Hepatocyte (in vitro differentiated cells): ENCODE measurements around the gene TXN2. TPM values are rescaled to one million over a fixed set of nuclear protein-coding genes. Genes with fewer than 3 reads are reported as not detected.

Source experiments
- DNase-seq: peaks from one replicate; pipeline ENCODE4 v3.0.0-alpha.2; 2016; ENCODE audit warnings: low spot score
- H2AFZ ChIP-seq: fragments of 200-600 bp; sonication (generic); 2 replicates; pipeline ENCODE4 v1.6.0; 2016; ENCODE audit warnings: antibody characterized with exemption, mild to moderate bottlenecking
- H3K27ac ChIP-seq: fragments of 200-600 bp; sonication (generic); 2 replicates; pipeline ENCODE4 v1.5.1; 2016; ENCODE audit warnings: mild to moderate bottlenecking
- H3K27me3 ChIP-seq: fragments of 200-600 bp; sonication (generic); 2 replicates; pipeline ENCODE4 v1.6.1; 2016
- H3K36me3 ChIP-seq: fragments of 200-600 bp; sonication (generic); replicated peaks from 2 replicates; pipeline ENCODE4 v1.5.1; 2016; ENCODE audit warnings: low read depth; ENCODE audit not compliant: insufficient read depth
- H3K4me1 ChIP-seq: fragments of 200-600 bp; sonication (generic); 2 replicates; pipeline ENCODE4 v1.5.1; 2016; ENCODE audit warnings: mild to moderate bottlenecking, moderate library complexity; ENCODE audit not compliant: insufficient read depth
- H3K4me2 ChIP-seq: fragments of 200-600 bp; sonication (generic); 2 replicates; pipeline ENCODE4 v1.6.0; 2016
- H3K4me3 ChIP-seq: fragments of 200-600 bp; sonication (generic); 2 replicates; pipeline ENCODE4 v1.5.1; 2016; ENCODE audit warnings: mild to moderate bottlenecking
- H3K79me2 ChIP-seq: fragments of 200-600 bp; sonication (generic); 2 replicates; pipeline ENCODE4 v1.6.0; 2017; ENCODE audit warnings: mild to moderate bottlenecking
- H3K9me2 ChIP-seq: fragments of 200-600 bp; sonication (generic); replicated peaks from 2 replicates; pipeline ENCODE4 v1.6.0; 2017; ENCODE audit warnings: mild to moderate bottlenecking; ENCODE audit not compliant: insufficient read depth
- H3K9me3 ChIP-seq: fragments of 200-600 bp; sonication (generic); 2 replicates; pipeline ENCODE4 v1.5.1; 2016; ENCODE audit warnings: low read depth, mild to moderate bottlenecking
- H4K20me1 ChIP-seq: fragments of 200-600 bp; sonication (generic); 2 replicates; pipeline ENCODE4 v1.6.0; 2016; ENCODE audit warnings: mild to moderate bottlenecking; ENCODE audit not compliant: insufficient read depth, poor library complexity, severe bottlenecking
- CTCF ChIP-seq: fragments of 200-600 bp; sonication (generic); IDR thresholded peaks from 2 replicates; pipeline ENCODE4 v1.5.1; 2016; ENCODE audit warnings: antibody characterized with exemption, mild to moderate bottlenecking; ENCODE audit not compliant: poor library complexity
- EZH2 ChIP-seq: fragments of 200-600 bp; sonication (generic); IDR thresholded peaks from 2 replicates; pipeline ENCODE4 v1.6.1; 2016; ENCODE audit warnings: antibody characterized with exemption, mild to moderate bottlenecking, borderline replicate concordance
- EZH2phosphoT487 ChIP-seq: fragments of 200-600 bp; sonication (generic); IDR thresholded peaks from one replicate; pipeline ENCODE4 v1.6.1; 2018; ENCODE audit warnings: antibody characterized with exemption, mild to moderate bottlenecking, low read depth, moderate library complexity; ENCODE audit not compliant: unreplicated experiment, severe bottlenecking
- WGBS: methylation state at CpG from one replicate; pipeline ENCODE4 v1.1.6; 2016; ENCODE audit warnings: low lambda C conversion rate; ENCODE audit errors: missing lambda C conversion rate; 5-methylcytosine and 5-hydroxymethylcytosine counted together
- polyA plus RNA-seq: library from polyadenylated mRNA; unstranded; fragments of >200 nt; fragmentation: Nextera tagmentation; extraction: Ambion mirVana; gene quantifications from 2 replicates; pipeline ENCODE4 v1.2.1, GENCODE V29; 2016
- total RNA-seq: library from RNA; depleted of rRNA; stranded (reverse); fragments of >200 nt; gene quantifications from 2 replicates; pipeline ENCODE4 v1.2.3, GENCODE V29; 2014

The TXN2 gene
- total and polyA plus RNA-seq, 2 experiments from 2014 or later, result 42.6 to 129 TPM

DNA sequence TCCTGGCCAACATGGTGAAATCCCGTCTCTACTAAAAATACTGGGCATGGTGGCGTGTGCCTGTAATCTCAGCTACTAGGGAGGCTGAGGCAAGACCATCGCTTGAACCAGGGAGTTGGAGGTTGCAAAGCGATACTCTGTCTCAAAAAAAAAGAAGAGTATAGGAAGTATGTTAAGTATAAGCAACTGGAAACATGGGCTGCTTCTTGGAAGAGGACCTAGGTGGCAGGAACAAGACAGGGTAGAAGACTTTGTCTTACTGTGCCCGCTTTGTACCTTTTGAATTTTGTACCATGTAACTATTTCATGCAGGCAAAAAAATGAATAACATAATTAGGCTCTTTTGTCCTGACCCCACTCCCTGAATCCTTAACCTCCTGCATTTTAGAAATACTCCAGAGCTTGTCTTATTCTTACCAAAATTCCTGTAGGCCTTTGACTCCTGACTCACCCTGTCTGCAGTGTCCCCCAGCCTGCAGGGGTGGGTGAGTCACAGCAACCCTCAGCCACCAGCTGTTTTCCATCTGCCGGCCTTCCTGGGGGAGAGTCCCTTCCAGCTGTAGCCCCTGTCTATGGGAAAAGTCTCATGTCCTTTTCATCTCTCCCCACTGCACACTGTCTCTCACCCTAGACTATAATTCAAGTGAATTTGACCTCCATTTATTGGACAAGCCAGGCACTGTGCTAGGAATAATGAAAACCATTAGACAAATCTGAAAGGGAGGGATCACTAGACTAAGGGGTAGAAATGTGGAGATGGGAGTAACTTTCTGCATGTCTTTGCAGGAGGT, 41.8 kb downstream of the TXN2 start:
- Histone ChIP-seq H3K79me2 (no peaks in the 10 kb centered on the region), H3K9me3 (no peaks in the 10 kb centered on the region), H3K27me3 (no peaks in the 10 kb centered on the region), H3K36me3 (no peaks in the 10 kb centered on the region), H3K4me2 (no peak overlapping the region), H4K20me1 (no peaks in the 10 kb centered on the region), H3K27ac (peak overlapping the region; percentile 76), H3K9me2 (no peaks in the 10 kb centered on the region), H2AFZ (no peak overlapping the region), H3K4me3 (no peak overlapping the region), H3K4me1 (peaks cover 24% of the 10 kb centered on the region)
- WGBS, result 87% methylated on average over 6 of the region's 6 CpGs
- DNase-seq, result peak; percentile 69
- TF ChIP-seq CTCF (no peak), EZH2phosphoT487 (no peak), EZH2 (no peak)

- no peaks in the 10 kb centered on the region for H3K27me3 ChIP-seq
- no peaks in the 10 kb centered on the region for H3K36me3 ChIP-seq
- H2AFZ ChIP-seq, result no peak overlapping the region
- DNase-seq, result peak; percentile 69
- no peak overlapping the region for H3K4me3 ChIP-seq
- TF ChIP-seq CTCF, result no peak
- TF ChIP-seq EZH2, result no peak
- no peak for TF ChIP-seq EZH2phosphoT487
- peaks cover 36% of the 10 kb centered on the region for H3K4me1 ChIP-seq
- peak overlapping the region; percentile 35 for H3K4me2 ChIP-seq
- WGBS, result 42% methylated on average over 16 of the region's 16 CpGs
- H4K20me1 ChIP-seq, result no peaks in the 10 kb centered on the region
- no peaks in the 10 kb centered on the region for H3K9me2 ChIP-seq
- no peaks in the 10 kb centered on the region for H3K9me3 ChIP-seq
- peak overlapping the region; percentile 93 for H3K27ac ChIP-seq
- H3K79me2 ChIP-seq, result no peaks in the 10 kb centered on the region
Measured at GRCh38 chr22:36435516-36436415, 45.7 kb downstream of the TXN2 start.

DNA sequence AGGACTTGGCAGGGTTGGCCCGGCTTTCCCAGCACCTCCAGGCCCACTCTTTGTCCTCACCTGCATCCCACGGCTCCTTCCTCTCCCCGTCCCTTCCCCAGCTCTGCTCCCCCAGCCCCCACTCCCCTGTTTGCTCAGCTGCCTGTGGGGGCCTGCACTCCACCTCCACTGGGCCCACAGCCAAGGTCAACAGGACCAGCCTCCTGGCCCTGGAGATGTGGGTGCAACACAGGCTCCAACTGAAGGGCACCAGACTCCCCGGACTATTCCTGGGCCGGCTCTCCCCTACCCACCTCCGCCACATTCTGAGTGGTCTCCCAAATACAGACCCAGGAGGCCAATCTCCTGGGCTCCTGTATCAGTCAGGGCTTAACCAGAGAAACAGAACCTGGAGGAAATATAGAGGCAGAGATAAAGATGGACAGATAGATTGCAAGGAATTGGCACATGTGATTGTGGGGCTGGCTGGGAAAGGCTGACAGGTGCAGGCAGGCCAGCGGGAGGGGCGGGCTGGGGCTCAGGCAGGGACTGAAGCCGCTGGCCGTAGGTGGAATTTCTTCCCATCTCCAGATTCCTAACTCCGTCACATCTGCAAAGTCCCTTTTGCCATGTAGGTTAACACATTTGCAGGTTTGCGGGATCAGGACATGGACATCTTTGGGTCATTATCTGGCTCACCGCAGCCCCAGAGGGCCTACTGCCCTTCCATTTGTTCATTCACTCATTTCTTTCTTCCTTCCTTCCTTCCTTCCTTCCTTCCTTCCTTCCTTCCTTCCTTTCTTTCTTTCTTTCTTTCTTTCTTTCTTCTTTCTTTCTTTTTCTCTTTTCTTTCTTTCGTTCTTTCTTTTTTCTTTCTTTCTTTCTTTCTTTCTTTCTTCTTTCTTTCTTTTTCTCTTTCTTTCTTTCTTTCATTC, 47.9 kb downstream of the TXN2 start:
- no peaks in the 10 kb centered on the region for H3K27me3 ChIP-seq
- no peaks in the 10 kb centered on the region for H3K79me2 ChIP-seq
- H3K4me2 ChIP-seq, result peak overlapping the region; percentile 4
- no peaks in the 10 kb centered on the region for H3K9me2 ChIP-seq
- no peaks in the 10 kb centered on the region for H3K9me3 ChIP-seq
- H3K36me3 ChIP-seq, result no peaks in the 10 kb centered on the region
- H3K27ac ChIP-seq, result peak overlapping the region; percentile 93
- H3K4me1 ChIP-seq, result peaks cover 33% of the 10 kb centered on the region
- no peaks in the 10 kb centered on the region for H4K20me1 ChIP-seq
- no peak overlapping the region for H2AFZ ChIP-seq
- TF ChIP-seq CTCF (no peak), EZH2 (no peak), EZH2phosphoT487 (no peak)
- no peak overlapping the region for H3K4me3 ChIP-seq
- WGBS, result 59% methylated on average over 12 of the region's 14 CpGs
- DNase-seq, result no peak
